KMS-11 (cell line): Measurements from ENCODE around the gene AADACL4.

Experiments
- H2AFZ ChIP-seq: fragments of 200-600 bp; sonication (generic); 2 replicates; pipeline ENCODE4 v1.6.1; 2016; ENCODE audit warnings: antibody characterized with exemption, mixed run types, low read depth
- H3K27ac ChIP-seq: fragments of 200-600 bp; sonication (generic); 2 replicates; pipeline ENCODE4 v1.6.1; 2016; ENCODE audit warnings: mild to moderate bottlenecking, mixed run types
- H3K27me3 ChIP-seq: fragments of 200-600 bp; sonication (generic); 2 replicates; pipeline ENCODE4 v1.6.1; 2017; ENCODE audit warnings: mild to moderate bottlenecking, low read depth, mixed run types, moderate library complexity; ENCODE audit not compliant: insufficient read depth
- H3K36me3 ChIP-seq: fragments of 200-600 bp; sonication (generic); 2 replicates; pipeline ENCODE4 v1.6.1; 2017; ENCODE audit warnings: mild to moderate bottlenecking, mixed run types; ENCODE audit not compliant: insufficient read depth
- H3K4me1 ChIP-seq: fragments of 200-600 bp; sonication (generic); 2 replicates; pipeline ENCODE4 v1.6.1; 2016; ENCODE audit warnings: mild to moderate bottlenecking, low read depth, mixed run types; ENCODE audit not compliant: poor library complexity, severe bottlenecking
- H3K4me2 ChIP-seq: fragments of 200-600 bp; sonication (generic); 2 replicates; pipeline ENCODE4 v1.7.0; 2016; ENCODE audit warnings: mild to moderate bottlenecking, mixed run types
- H3K4me3 ChIP-seq: fragments of 200-600 bp; sonication (generic); IDR thresholded peaks from 2 replicates; pipeline ENCODE4 v1.6.1; 2017; ENCODE audit warnings: low read depth, low read length, mixed read lengths; ENCODE audit not compliant: insufficient read depth
- H3K79me2 ChIP-seq: fragments of 200-600 bp; sonication (generic); 2 replicates; pipeline ENCODE4 v1.6.1; 2016; ENCODE audit warnings: low read depth, mixed run types; ENCODE audit not compliant: insufficient read depth
- H3K9ac ChIP-seq: fragments of 200-600 bp; sonication (generic); 2 replicates; pipeline ENCODE4 v1.6.1; 2016; ENCODE audit warnings: mild to moderate bottlenecking, mixed run types
- H4K20me1 ChIP-seq: fragments of 200-600 bp; sonication (generic); 2 replicates; pipeline ENCODE4 v1.6.1; 2016; ENCODE audit warnings: mild to moderate bottlenecking, mixed run types; ENCODE audit not compliant: insufficient read depth
- CTCF ChIP-seq: fragments of 200-600 bp; sonication (generic); conservative IDR thresholded peaks from 2 replicates; pipeline ENCODE4 v1.6.1; 2017; ENCODE audit warnings: low read depth, mild to moderate bottlenecking, antibody characterized with exemption, low read length, moderate library complexity, mixed read lengths

Gene AADACL4

GRCh38 chr1:12600335-12600734, 43.5 kb upstream of the AADACL4 start:
- no peaks in the 10 kb centered on the region for H3K27me3 ChIP-seq
- no peaks in the 10 kb centered on the region for H3K4me1 ChIP-seq
- no peak overlapping the region for H3K9ac ChIP-seq
- H3K4me3 ChIP-seq, result no peak overlapping the region
- no peaks in the 10 kb centered on the region for H3K79me2 ChIP-seq
- H4K20me1 ChIP-seq, result no peaks in the 10 kb centered on the region
- H3K27ac ChIP-seq, result no peak overlapping the region
- H2AFZ ChIP-seq, result no peak overlapping the region
- H3K4me2 ChIP-seq, result no peak overlapping the region
- no peaks in the 10 kb centered on the region for H3K36me3 ChIP-seq
- no peak for TF ChIP-seq CTCF

GRCh38 chr1:12600880-12601633, 42.8 kb upstream of the AADACL4 start:
- peak; percentile 46 for TF ChIP-seq CTCF
- Histone ChIP-seq H3K4me3 (no peak overlapping the region), H3K36me3 (no peaks in the 10 kb centered on the region), H2AFZ (no peak overlapping the region), H3K4me2 (no peak overlapping the region), H4K20me1 (no peaks in the 10 kb centered on the region), H3K4me1 (no peaks in the 10 kb centered on the region), H3K27ac (no peak overlapping the region), H3K79me2 (no peaks in the 10 kb centered on the region), H3K27me3 (no peaks in the 10 kb centered on the region), H3K9ac (no peak overlapping the region)

- Histone ChIP-seq H3K79me2 (no peaks in the 10 kb centered on the region), H3K4me2 (no peak overlapping the region), H4K20me1 (no peaks in the 10 kb centered on the region), H3K27me3 (no peaks in the 10 kb centered on the region), H3K27ac (no peak overlapping the region), H3K36me3 (no peaks in the 10 kb centered on the region), H2AFZ (no peak overlapping the region), H3K9ac (no peak overlapping the region), H3K4me1 (no peaks in the 10 kb centered on the region), H3K4me3 (no peak overlapping the region)
- no peak for TF ChIP-seq CTCF
Measured at GRCh38 chr1:12601700-12602658, 41.9 kb upstream of the AADACL4 start.

- Histone ChIP-seq H3K27me3 (no peaks in the 10 kb centered on the region), H3K79me2 (no peaks in the 10 kb centered on the region), H2AFZ (no peak overlapping the region), H3K27ac (no peak overlapping the region), H3K4me2 (no peak overlapping the region), H3K4me3 (no peak overlapping the region), H3K9ac (no peak overlapping the region), H4K20me1 (no peaks in the 10 kb centered on the region), H3K36me3 (no peaks in the 10 kb centered on the region), H3K4me1 (no peaks in the 10 kb centered on the region)
- TF ChIP-seq CTCF, result no peak
Measured at GRCh38 chr1:12602659-12603024, 41.2 kb upstream of the AADACL4 start.
